Sciatic nerve (tissue), 2 donors: ENCODE results near the gene TFG. TPM values are rescaled to one million over a fixed set of nuclear protein-coding genes. Genes with fewer than 3 reads are reported as not detected.
A peak's percentile ranks its signal among the peaks of the same experiment; 100 is the strongest.
"Not testable (repeated sequence)": the region's sequence is repeated elsewhere in the genome, so short reads cannot be mapped to it uniquely, and the experiment has no call there.

ENCODE experiments used
- ATAC-seq: fragments of 200-7000 bp; cut with Tn5 transposase; one replicate; pipeline ENCODE4 v1.9.1; 2020; ENCODE audit warnings: mild to moderate bottlenecking, moderate library complexity
- DNase-seq: peaks from one replicate; pipeline ENCODE4 v3.0.0-alpha.2; 2020; ENCODE audit warnings: low spot score
- intact Hi-C: fragments of 100-400 bp; cut with DNase I; formaldehyde crosslinking; loops from one replicate; pipeline ENCODE4 v1.14.2; 2022
- total RNA-seq: library from RNA; stranded (reverse); fragmentation: NEBNext Ultra II Directional; extraction: Animal tissue kit (Norgen Biotek cat#: 25700); gene quantifications from one replicate; pipeline ENCODE4 v1.2.1, GENCODE V29; 2021
- donor health status: DM: no; HTN: no; CAD: no.
- donor health status: DM: no; HTN: no; CAD: no.

TFG gene
- 74.6 TPM for total RNA-seq

DNA sequence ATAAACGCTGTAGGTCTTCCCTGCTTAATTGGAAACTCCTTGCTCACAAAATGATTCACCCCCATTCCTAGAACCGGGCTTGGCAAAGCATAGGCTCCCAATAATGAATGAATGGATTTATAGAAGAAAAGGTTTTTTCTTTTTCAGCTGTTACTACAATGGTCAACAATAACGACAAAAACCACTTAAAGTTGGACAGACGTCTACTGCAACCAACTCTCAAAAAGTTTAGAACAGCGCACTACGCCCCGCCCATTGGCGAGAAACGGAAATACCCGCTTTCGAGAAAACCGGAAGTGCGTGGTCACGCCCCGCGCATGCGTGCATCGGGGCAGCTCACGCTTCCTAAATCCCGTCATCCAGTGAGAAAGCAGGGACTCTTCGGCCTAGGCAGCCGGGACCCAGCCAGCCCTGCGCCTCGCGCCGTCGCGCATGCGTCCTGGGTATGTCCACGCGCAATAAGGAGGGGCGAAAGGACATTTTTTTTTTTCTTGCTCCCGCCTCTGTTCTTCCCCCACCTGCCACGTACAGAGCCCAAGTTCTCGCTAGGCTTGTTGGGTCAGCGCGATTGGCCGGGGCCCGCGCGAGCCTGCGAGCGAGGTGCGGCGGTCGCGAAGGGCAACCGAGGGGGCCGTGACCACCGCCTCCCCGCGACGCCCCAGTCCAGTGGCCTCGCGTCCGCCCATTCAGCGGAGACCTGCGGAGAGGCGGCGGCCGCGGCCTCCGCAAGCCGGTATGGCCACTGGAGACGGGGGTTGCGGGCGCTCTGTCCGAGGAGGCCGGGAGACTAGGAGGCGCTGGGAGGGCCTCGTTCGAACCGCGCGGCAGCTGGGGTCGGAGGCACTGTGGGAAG, at the start of gene TFG:
Gene TFG (plus strand): TSS at position 506 of the 853 bp plus-strand sequence. CDS start 4,192 bp downstream, outside the sequence.
- ATAC-seq (peak; percentile 99), DNase-seq (peak; percentile 99)
- intact Hi-C loops = no loop called here

GRCh38 chr3:100661294-100661693, 48.0 kb upstream of the TFG start:
- ATAC-seq, DNase-seq, intact Hi-C loops: not testable (repeated sequence)

DNA sequence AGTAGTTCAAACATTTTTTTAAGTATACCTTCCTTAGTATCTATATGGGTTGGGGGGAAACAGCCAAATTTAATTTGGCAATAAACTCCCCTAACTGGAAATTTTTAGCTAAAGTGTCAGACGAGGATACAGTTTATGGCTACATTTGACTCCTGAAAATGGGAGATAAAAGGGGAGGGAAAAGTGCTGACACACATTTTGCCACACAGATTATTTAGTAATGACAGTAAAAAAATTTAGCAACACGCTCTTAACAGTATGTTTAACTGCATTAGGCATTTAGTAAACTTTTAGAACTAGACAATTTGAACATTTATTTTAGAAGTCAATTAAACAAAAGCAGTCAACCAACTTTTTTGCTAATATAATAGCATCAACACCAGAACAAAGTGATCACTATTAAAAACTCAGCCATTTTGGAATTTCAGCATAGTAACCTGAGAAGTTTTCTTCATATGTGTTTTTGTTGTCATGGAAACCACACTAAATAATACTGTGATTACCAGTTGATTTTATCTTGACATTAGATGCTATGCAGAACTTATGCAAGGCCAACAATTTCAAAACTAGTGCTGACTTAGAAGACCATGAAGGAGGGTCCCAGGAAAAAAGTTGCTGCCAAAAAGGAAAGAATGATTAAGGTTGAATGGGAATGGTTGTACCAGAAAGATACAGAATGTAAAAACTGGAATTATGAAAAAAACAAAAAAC, 47.0 kb upstream of the TFG start:
- DNase-seq = no peak
- intact Hi-C loops = no loop called here
- no peak for ATAC-seq

- no peak for DNase-seq
- intact Hi-C loops = no loop called here
- ATAC-seq = no peak
These were observed 44.1 kb upstream of the TFG start for GRCh38 chr3:100665230-100665629.

DNA sequence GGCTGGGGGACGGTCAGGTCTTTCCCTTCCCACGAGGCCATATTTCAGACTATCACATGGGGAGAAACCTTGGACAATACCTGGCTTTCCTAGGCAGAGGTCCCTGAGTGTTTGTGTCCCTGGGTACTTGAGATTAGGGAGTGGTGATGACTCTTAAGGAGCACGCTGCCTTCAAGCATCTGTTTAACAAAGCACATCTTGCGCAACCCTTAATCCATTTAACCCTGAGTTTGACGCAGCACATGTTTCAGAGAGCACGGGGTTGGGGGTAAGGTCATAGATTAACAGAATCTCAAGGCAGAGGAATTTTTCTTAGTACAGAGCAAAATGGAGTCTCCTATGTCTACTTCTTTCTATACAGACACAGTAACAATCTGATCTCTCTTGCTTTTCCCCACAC, 42.6 kb upstream of the TFG start:
- intact Hi-C loops, DNase-seq, ATAC-seq: not testable (repeated sequence)

DNA sequence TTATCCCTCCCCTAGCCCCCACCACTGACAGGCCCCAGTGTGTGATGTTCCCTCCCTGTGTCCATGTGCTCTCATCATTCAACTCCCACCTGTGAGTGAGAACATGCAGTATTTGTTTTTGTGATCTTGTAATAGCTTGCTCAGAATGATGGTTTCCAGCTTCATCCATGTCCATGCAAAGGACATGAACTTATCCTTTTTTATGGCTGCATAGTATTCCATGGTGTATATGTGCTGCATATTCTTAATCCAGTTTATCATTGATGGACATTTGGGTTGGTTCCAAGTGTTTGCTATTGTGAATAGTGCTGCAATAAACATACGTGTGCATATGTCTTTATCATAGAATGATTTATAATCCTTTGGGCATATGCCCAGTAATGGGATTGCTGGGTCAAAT, 42.0 kb upstream of the TFG start:
- ATAC-seq, DNase-seq, intact Hi-C loops: not testable (repeated sequence)

DNA sequence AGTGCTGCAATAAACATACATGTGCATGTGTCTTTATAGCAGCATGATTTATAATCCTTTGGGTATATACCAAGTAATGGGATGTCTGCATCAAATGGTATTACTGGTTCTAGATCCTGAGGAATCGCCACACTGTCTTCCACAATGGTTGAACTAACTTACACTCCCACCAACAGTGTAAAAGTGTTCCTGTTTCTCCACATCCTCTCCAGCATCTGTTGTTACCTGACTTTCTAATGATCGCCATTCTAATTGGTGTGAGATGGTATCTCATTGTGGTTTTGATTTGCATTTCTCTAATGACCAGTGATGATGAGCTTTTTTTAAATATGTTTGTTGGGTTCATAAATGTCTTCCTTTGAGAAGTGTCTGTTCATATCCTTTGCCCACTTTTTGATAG, 38.3 kb upstream of the TFG start:
- ATAC-seq, intact Hi-C loops, DNase-seq: not testable (repeated sequence)

DNA sequence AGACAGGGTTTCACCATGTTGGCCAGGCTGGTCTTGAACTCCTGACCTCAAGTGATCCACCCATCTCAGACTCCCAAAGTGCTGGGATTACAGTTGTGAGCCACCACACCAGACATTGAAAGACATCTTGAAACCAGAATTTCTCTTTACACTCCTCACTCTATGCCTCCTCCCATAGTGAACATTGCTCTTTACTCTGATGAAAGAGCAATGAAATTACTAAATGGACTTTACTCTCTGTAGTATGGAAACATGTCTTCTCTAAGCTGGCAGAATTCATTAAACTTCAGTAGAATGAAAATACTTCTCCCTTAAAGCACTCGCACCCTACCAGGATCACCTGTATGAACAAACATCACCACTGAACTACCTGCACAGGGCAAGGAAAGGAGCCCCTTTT, 27.8 kb upstream of the TFG start:
- intact Hi-C loops = no loop called here
- ATAC-seq (no peak), DNase-seq (no peak)

GRCh38 chr3:100682056-100682853, 27.0 kb upstream of the TFG start:
- DNase-seq (peak; percentile 55), ATAC-seq (peak; percentile 74)
- intact Hi-C loops = no loop called here

- DNase-seq (no peak), ATAC-seq (peak; percentile 41)
- intact Hi-C loops = no loop called here
These were observed 26.2 kb upstream of the TFG start for GRCh38 chr3:100682854-100683760.

- intact Hi-C loops = no loop called here
- ATAC-seq (no peak), DNase-seq (no peak)
These were observed 16.1 kb upstream of the TFG start for GRCh38 chr3:100693225-100693624.

- intact Hi-C loops = no loop called here
- ATAC-seq = no peak
- no peak for DNase-seq
These were observed 13.6 kb upstream of the TFG start for GRCh38 chr3:100695696-100696095.

GRCh38 chr3:100696161-100696560, 13.1 kb upstream of the TFG start:
- DNase-seq (no peak), ATAC-seq (no peak)
- intact Hi-C loops = no loop called here

GRCh38 chr3:100697172-100697571, 12.1 kb upstream of the TFG start:
- no peak for DNase-seq
- ATAC-seq = no peak
- intact Hi-C loops = no loop called here

DNA sequence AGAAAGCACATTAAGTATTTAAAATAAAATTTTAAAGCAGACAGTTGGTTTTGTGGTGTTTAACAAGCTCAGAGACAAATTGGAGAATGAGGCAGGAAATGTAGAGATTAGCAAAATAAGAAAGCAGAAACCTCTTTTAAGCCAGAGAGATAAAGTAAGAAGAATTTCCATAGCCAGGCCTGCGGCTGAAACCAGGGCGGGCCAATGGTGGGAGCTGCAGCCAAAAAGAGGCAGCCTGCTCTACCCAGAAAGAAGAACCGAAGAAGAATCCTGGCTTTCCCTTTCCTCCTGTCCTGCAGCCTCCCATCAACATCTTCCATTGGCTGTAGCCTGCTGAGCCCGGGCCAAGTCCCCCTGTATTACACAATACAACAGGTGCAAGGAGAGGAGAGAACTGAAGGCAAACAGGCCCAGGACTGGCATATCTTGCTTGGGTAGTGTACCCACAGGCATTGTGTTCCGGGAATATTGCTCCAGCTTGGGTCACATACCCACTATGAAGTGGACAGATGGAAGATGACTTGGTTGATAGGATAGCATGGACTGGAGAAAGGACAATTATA, 11.5 kb upstream of the TFG start:
- ATAC-seq (no peak), DNase-seq (no peak)
- intact Hi-C loops = no loop called here

GRCh38 chr3:100698736-100699135, 10.6 kb upstream of the TFG start:
- intact Hi-C loops = no loop called here
- no peak for ATAC-seq
- no peak for DNase-seq

DNA sequence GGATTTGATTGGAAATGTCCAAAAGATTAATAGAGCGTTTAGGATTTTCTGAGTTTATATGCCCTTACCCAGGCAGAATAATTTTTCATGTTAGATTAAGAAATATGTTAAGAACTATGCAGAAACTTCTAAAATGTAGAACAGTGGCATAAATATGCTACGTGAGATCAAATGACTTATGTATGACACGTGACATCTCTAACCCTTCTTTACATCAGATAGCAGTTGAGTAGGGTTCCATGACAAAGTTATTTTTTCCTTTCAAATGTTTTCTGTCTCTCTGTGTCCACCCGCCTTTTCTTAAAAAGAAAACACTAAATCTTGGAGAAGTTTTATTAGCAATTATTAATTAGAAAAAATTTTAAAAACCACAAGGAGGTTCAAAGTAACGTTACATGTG, 8.6 kb upstream of the TFG start:
- intact Hi-C loops = no loop called here
- DNase-seq (no peak), ATAC-seq (no peak)
